HG02571 (cell line): ENCODE data around the gene MYORG.

Source experiments
- ATAC-seq: cut with Tn5 transposase; IDR thresholded peaks from one replicate; pipeline ENCODE4 v1.9.1; 2021; ENCODE audit warnings: mild to moderate bottlenecking, moderate library complexity; ENCODE audit not compliant: unreplicated experiment

Gene MYORG

GRCh38 chr9:34376596-34377403, at the start of gene MYORG:
Gene MYORG, minus strand, starts transcription at chr9:34376898. Its CDS starts 3,955 bp downstream, at chr9:34372943.
- peak; percentile 83 for ATAC-seq

- no peak for ATAC-seq
Measured at GRCh38 chr9:34419716-34420504, 43.2 kb upstream of the MYORG start.

GRCh38 chr9:34417734-34418133, 41.0 kb upstream of the MYORG start:
- ATAC-seq, result no peak

- no peak for ATAC-seq
Measured at GRCh38 chr9:34413231-34413852, 36.6 kb upstream of the MYORG start.

- no peak for ATAC-seq
Measured at GRCh38 chr9:34412336-34412735, 35.6 kb upstream of the MYORG start.

- ATAC-seq, result no peak
Measured at GRCh38 chr9:34409154-34409553, 32.5 kb upstream of the MYORG start.

GRCh38 chr9:34408173-34408572, 31.5 kb upstream of the MYORG start:
- ATAC-seq, result no peak

GRCh38 chr9:34406219-34406618, 29.5 kb upstream of the MYORG start:
- ATAC-seq, result no peak

GRCh38 chr9:34405719-34406118, 29.0 kb upstream of the MYORG start:
- ATAC-seq, result no peak

GRCh38 chr9:34403554-34404380, 27.1 kb upstream of the MYORG start:
- ATAC-seq, result no peak

- no peak for ATAC-seq
Measured at GRCh38 chr9:34400686-34401602, 24.2 kb upstream of the MYORG start.

GRCh38 chr9:34400275-34400674, 23.6 kb upstream of the MYORG start:
- ATAC-seq, result no peak

- ATAC-seq, result no peak
Measured at GRCh38 chr9:34399729-34400128, 23.0 kb upstream of the MYORG start.

- no peak for ATAC-seq
Measured at GRCh38 chr9:34398875-34399274, 22.2 kb upstream of the MYORG start.

- ATAC-seq, result no peak
Measured at GRCh38 chr9:34396276-34397214, 19.8 kb upstream of the MYORG start.

- ATAC-seq, result no peak
Measured at GRCh38 chr9:34392511-34392910, 15.8 kb upstream of the MYORG start.

- no peak for ATAC-seq
Measured at GRCh38 chr9:34387239-34387638, 10.5 kb upstream of the MYORG start.

GRCh38 chr9:34386656-34387055, 10.0 kb upstream of the MYORG start:
- no peak for ATAC-seq
